ENCODE data around the gene CNIH3.

- no peak for TF ChIP-seq POLR2A (IDR thresholded peaks at IDR 0.05)
- TF ChIP-seq, protein P1, sequence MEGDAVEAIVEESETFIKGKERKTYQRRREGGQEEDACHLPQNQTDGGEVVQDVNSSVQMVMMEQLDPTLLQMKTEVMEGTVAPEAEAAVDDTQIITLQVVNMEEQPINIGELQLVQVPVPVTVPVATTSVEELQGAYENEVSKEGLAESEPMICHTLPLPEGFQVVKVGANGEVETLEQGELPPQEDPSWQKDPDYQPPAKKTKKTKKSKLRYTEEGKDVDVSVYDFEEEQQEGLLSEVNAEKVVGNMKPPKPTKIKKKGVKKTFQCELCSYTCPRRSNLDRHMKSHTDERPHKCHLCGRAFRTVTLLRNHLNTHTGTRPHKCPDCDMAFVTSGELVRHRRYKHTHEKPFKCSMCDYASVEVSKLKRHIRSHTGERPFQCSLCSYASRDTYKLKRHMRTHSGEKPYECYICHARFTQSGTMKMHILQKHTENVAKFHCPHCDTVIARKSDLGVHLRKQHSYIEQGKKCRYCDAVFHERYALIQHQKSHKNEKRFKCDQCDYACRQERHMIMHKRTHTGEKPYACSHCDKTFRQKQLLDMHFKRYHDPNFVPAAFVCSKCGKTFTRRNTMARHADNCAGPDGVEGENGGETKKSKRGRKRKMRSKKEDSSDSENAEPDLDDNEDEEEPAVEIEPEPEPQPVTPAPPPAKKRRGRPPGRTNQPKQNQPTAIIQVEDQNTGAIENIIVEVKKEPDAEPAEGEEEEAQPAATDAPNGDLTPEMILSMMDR (IDR thresholded peaks at IDR 0.05): no peak
These were observed 146.6 kb downstream of the CNIH3 start for GRCh38 chr1:224762701-224763100.
